NB4 (cell line): ENCODE results near the gene ILDR2.
A peak's percentile ranks its signal among the peaks of the same experiment; 100 is the strongest.

Experiments used
- MAX ChIP-seq: IDR thresholded peaks from 2 replicates; pipeline ENCODE4 v1.6.1; 2011; ENCODE audit warnings: low read depth, low read length
- MYC ChIP-seq: IDR thresholded peaks from 2 replicates; pipeline ENCODE4 v1.6.1; 2011; ENCODE audit warnings: low read depth, low read length
- POLR2A ChIP-seq: IDR thresholded peaks from 2 replicates; pipeline ENCODE4 v1.6.1; 2011; ENCODE audit warnings: mild to moderate bottlenecking; ENCODE audit not compliant: insufficient read length; ENCODE audit errors: extremely low read depth
- TF ChIP-seq, protein P1 (sequence below): IDR thresholded peaks from one replicate; pipeline ENCODE4 v1.5.1; 2012; ENCODE audit warnings: low read depth, low read length

DNA sequence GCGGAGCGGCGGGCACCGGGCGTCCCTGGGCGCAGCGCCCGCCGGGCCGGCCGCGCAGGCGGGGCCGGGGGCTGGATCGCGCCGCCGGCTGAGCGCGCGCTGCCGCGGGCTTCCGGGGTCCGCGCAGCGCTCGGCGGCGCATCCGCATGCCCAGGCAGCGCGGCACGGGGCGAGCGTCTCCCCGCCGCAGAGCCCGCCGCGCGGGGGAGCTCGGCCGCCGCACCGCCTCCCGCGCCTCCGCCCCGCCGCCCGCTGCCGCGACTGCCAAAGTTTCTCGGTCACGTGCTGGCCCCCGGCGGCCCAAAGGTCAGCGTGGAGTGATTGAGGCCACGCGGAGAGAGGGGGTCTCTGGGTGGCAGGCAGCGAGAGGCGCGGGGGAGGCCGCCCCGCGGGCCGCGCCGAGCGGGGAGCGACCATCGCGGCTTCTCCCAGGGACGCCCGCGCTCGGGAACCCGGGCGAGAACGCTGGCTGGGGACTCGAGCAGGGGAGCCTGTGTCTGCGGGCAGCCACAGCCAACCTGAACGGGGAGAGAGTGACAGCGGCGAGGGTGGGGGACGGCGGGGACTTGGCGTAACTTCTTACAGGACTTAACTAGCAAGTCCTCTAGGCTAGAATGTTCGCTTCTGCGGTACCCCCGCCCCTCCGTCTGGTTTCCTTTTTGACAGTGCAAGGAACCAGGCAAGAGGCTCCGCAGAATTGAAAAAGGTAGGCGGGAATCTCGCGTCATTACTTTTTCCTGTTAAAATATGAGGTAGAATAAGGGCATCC lies at the start of gene ILDR2:
- TF ChIP-seq, protein P1, sequence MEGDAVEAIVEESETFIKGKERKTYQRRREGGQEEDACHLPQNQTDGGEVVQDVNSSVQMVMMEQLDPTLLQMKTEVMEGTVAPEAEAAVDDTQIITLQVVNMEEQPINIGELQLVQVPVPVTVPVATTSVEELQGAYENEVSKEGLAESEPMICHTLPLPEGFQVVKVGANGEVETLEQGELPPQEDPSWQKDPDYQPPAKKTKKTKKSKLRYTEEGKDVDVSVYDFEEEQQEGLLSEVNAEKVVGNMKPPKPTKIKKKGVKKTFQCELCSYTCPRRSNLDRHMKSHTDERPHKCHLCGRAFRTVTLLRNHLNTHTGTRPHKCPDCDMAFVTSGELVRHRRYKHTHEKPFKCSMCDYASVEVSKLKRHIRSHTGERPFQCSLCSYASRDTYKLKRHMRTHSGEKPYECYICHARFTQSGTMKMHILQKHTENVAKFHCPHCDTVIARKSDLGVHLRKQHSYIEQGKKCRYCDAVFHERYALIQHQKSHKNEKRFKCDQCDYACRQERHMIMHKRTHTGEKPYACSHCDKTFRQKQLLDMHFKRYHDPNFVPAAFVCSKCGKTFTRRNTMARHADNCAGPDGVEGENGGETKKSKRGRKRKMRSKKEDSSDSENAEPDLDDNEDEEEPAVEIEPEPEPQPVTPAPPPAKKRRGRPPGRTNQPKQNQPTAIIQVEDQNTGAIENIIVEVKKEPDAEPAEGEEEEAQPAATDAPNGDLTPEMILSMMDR: no peak
- TF ChIP-seq POLR2A: no peak
- 0 out of 2 replicates have a peak, but pooled peaks have one; percentile 17 for TF ChIP-seq MAX
- TF ChIP-seq MYC: no peak
